IMR-90 (cell line): Measurements from ENCODE around the gene MEX3A. TPM values are rescaled to one million over a fixed set of nuclear protein-coding genes. Genes with fewer than 3 reads are reported as not detected.

Experiments used
- ATAC-seq: fragments of 200-7000 bp; cut with Tn5 transposase; 2 replicates; pipeline ENCODE4 v1.9.1; 2020; ENCODE audit warnings: low read depth, mild to moderate bottlenecking, moderate library complexity
- BruUV-seq: library from RNA; stranded (reverse); fragments of 400-500 nt; replicated peaks from 2 replicates; lab custom pipeline; 2021; lab: Mats Ljungman, UMichigan
- CTCF ChIA-PET: fragments of 300-600 bp; formaldehyde crosslinking; extraction: SDS; loops from one replicate; lab custom pipeline; 2021; ENCODE audit warnings: antibody characterized with exemption; lab: Yijun Ruan, JAX
- POLR2A ChIA-PET: fragments of 300-600 bp; sonication (Branson Sonifier 250); formaldehyde crosslinking; loops from one replicate; lab custom pipeline; 2022; ENCODE audit warnings: antibody characterized with exemption; ENCODE audit not compliant: unreplicated experiment; lab: Charles Lee
- DNase-seq: peaks from one replicate; pipeline ENCODE4 v3.0.0; 2013
- H2AFZ ChIP-seq: replicated peaks from 2 replicates; pipeline ENCODE3; 2013; ENCODE audit warnings: low read length, mild to moderate bottlenecking; ENCODE audit not compliant: poor library complexity
- H2AK5ac ChIP-seq: 2 replicates; pipeline ENCODE4 v1.6.1; 2013; ENCODE audit warnings: low read depth, low read length, inconsistent platforms
- H2AK9ac ChIP-seq: replicated peaks from 2 replicates; pipeline ENCODE3; 2013; ENCODE audit warnings: mild to moderate bottlenecking, low read depth, low read length, moderate library complexity; ENCODE audit not compliant: poor library complexity
- H2BK120ac ChIP-seq: 2 replicates; pipeline ENCODE4 v1.6.1; 2013; ENCODE audit warnings: low read depth, low read length, inconsistent platforms
- H2BK15ac ChIP-seq: 3 replicates; pipeline ENCODE4 v1.6.1; 2013; ENCODE audit warnings: low read depth, low read length, inconsistent platforms
- H2BK20ac ChIP-seq: 2 replicates; pipeline ENCODE4 v1.6.1; 2013; ENCODE audit warnings: low read depth, mild to moderate bottlenecking, inconsistent platforms, low read length, moderate library complexity
- H2BK5ac ChIP-seq: 2 replicates; pipeline ENCODE4 v1.6.1; 2013; ENCODE audit warnings: mild to moderate bottlenecking, low read depth, low read length, inconsistent platforms; ENCODE audit not compliant: poor library complexity, severe bottlenecking
- H3K14ac ChIP-seq: replicated peaks from 2 replicates; pipeline ENCODE4 v1.6.1; 2013; ENCODE audit warnings: low read depth, low read length, inconsistent platforms
- H3K18ac ChIP-seq: 2 replicates; pipeline ENCODE4 v1.6.1; 2013; ENCODE audit warnings: low read depth, low read length, control low read depth
- H3K23ac ChIP-seq: 2 replicates; pipeline ENCODE4 v1.6.1; 2013; ENCODE audit warnings: low read depth, low read length, inconsistent platforms
- H3K27ac ChIP-seq: 2 replicates; pipeline ENCODE4 v1.5.1; 2013; ENCODE audit warnings: mild to moderate bottlenecking, control low read depth, low read length; ENCODE audit not compliant: insufficient read depth
- H3K27me3 ChIP-seq: 2 replicates; pipeline ENCODE4 v1.6.1; 2013; ENCODE audit warnings: low read length; ENCODE audit not compliant: control insufficient read depth, insufficient read depth
- H3K36me3 ChIP-seq: 2 replicates; pipeline ENCODE4 v1.6.1; 2013; ENCODE audit warnings: low read length, mixed read lengths; ENCODE audit not compliant: control insufficient read depth, insufficient read depth
- H3K4ac ChIP-seq: 2 replicates; pipeline ENCODE4 v1.6.1; 2013; ENCODE audit warnings: low read depth, low read length, inconsistent platforms
- H3K4me1 ChIP-seq: 2 replicates; pipeline ENCODE4 v1.6.1; 2013; ENCODE audit warnings: low read length, mixed read lengths; ENCODE audit not compliant: control insufficient read depth, insufficient read depth
- H3K4me2 ChIP-seq: 2 replicates; pipeline ENCODE4 v1.6.1; 2013; ENCODE audit warnings: low read depth, mild to moderate bottlenecking, control low read depth, low read length, moderate library complexity
- H3K4me3 ChIP-seq: 2 replicates; pipeline ENCODE4 v1.5.1; 2013; ENCODE audit warnings: low read depth, mild to moderate bottlenecking, control low read depth, low read length, moderate library complexity; ENCODE audit not compliant: insufficient read depth
- H3K56ac ChIP-seq: 2 replicates; pipeline ENCODE4 v1.6.1; 2013; ENCODE audit warnings: low read length, inconsistent platforms; ENCODE audit not compliant: insufficient read depth; ENCODE audit errors: extremely low read depth
- H3K79me1 ChIP-seq, 2 experiments: 2 replicates each; pipeline ENCODE4 v1.6.1; 2013; ENCODE audit warnings: low read length in 2 of 2, inconsistent platforms in 1 of 2, low read depth in 1 of 2
- H3K9ac ChIP-seq: 2 replicates; pipeline ENCODE4 v1.6.1; 2013; ENCODE audit warnings: low read depth, low read length, control low read depth
- H3K9me1 ChIP-seq: 2 replicates; pipeline ENCODE4 v1.6.1; 2013; ENCODE audit warnings: low read length, inconsistent platforms; ENCODE audit not compliant: insufficient read depth
- H3K9me3 ChIP-seq: 2 replicates; pipeline ENCODE4 v1.6.1; 2013; ENCODE audit warnings: low read length; ENCODE audit not compliant: control insufficient read depth, insufficient read depth
- H4K20me1 ChIP-seq: 2 replicates; pipeline ENCODE4 v1.6.1; 2013; ENCODE audit warnings: low read length, inconsistent platforms; ENCODE audit not compliant: insufficient read depth
- H4K5ac ChIP-seq: 2 replicates; pipeline ENCODE4 v1.6.1; 2013; ENCODE audit warnings: mild to moderate bottlenecking, low read depth, low read length, control low read depth
- H4K8ac ChIP-seq, 2 experiments: 2 replicates each; pipeline ENCODE4 v1.6.1; 2013; ENCODE audit warnings: low read depth in 2 of 2, low read length in 2 of 2, control low read depth in 1 of 2, inconsistent platforms in 1 of 2
- H4K91ac ChIP-seq: 2 replicates; pipeline ENCODE4 v1.6.1; 2013; ENCODE audit warnings: low read depth, low read length, inconsistent platforms; ENCODE audit not compliant: insufficient read depth
- BHLHE40 ChIP-seq: fragments of 150-350 bp; IDR thresholded peaks from 2 replicates; pipeline ENCODE4 v1.6.1; 2016; ENCODE audit warnings: mild to moderate bottlenecking, low read depth, low read length
- CEBPB ChIP-seq: IDR thresholded peaks from 2 replicates; pipeline ENCODE4 v1.6.1; 2012; ENCODE audit warnings: low read depth, low read length, improper control_type of control experiment
- CHD1 ChIP-seq: IDR thresholded peaks from 2 replicates; pipeline ENCODE4 v1.6.1; 2012; ENCODE audit warnings: low read depth, low read length, improper control_type of control experiment
- CTCF ChIP-seq: conservative IDR thresholded peaks from 2 replicates; pipeline ENCODE4 v1.5.1; 2012; ENCODE audit warnings: mild to moderate bottlenecking, low read depth, low read length, improper control_type of control experiment
- ELK1 ChIP-seq: fragments of 150-350 bp; IDR thresholded peaks from 2 replicates; pipeline ENCODE4 v1.6.1; 2016; ENCODE audit warnings: low read depth, mild to moderate bottlenecking, low read length, moderate library complexity, borderline replicate concordance
- FOS ChIP-seq: fragments of 150-350 bp; IDR thresholded peaks from 2 replicates; pipeline ENCODE4 v1.6.1; 2016; ENCODE audit warnings: low read depth, low read length
- MAFK ChIP-seq: IDR thresholded peaks from 2 replicates; pipeline ENCODE4 v1.6.1; 2012; ENCODE audit warnings: low read depth, low read length, improper control_type of control experiment
- MAZ ChIP-seq: IDR thresholded peaks from 2 replicates; pipeline ENCODE4 v1.6.1; 2012; ENCODE audit warnings: low read depth, mild to moderate bottlenecking, low read length, improper control_type of control experiment, moderate library complexity, borderline replicate concordance
- MXI1 ChIP-seq: IDR thresholded peaks from 2 replicates; pipeline ENCODE4 v1.6.1; 2012; ENCODE audit warnings: low read depth, mild to moderate bottlenecking, low read length, moderate library complexity, borderline replicate concordance
- NFE2L2 ChIP-seq: fragments of 150-350 bp; IDR thresholded peaks from 2 replicates; pipeline ENCODE4 v1.6.1; 2016; ENCODE audit warnings: low read depth, mild to moderate bottlenecking, low read length
- POLR2A ChIP-seq: IDR thresholded peaks from 2 replicates; pipeline ENCODE4 v1.6.1; 2012; ENCODE audit warnings: mild to moderate bottlenecking, low read depth, low read length
- RAD21 ChIP-seq: IDR thresholded peaks from 2 replicates; pipeline ENCODE4 v1.6.1; 2012; ENCODE audit warnings: low read length, improper control_type of control experiment
- RCOR1 ChIP-seq: IDR thresholded peaks from 2 replicates; pipeline ENCODE4 v1.6.1; 2012; ENCODE audit warnings: mild to moderate bottlenecking, low read length, improper control_type of control experiment; ENCODE audit not compliant: insufficient replicate concordance
- RFX5 ChIP-seq: IDR thresholded peaks from 2 replicates; pipeline ENCODE4 v1.8.0; 2012; ENCODE audit warnings: low read depth, mild to moderate bottlenecking, low read length, moderate library complexity
- SMC3 ChIP-seq: fragments of 150-350 bp; IDR thresholded peaks from 2 replicates; pipeline ENCODE4 v1.6.1; 2016; ENCODE audit warnings: low read depth, mild to moderate bottlenecking, antibody characterized with exemption, low read length, moderate library complexity
- USF2 ChIP-seq: fragments of 150-350 bp; IDR thresholded peaks from 2 replicates; pipeline ENCODE4 v1.6.1; 2017; ENCODE audit warnings: mild to moderate bottlenecking, antibody characterized with exemption, low read length, low read depth
- WGBS, 2 experiments: methylation state at CpG; one replicate each; pipeline versions ENCODE4 v1.1.5 to v1.1.7; 2013; ENCODE audit warnings: missing lambda C conversion rate in 2 of 2; ENCODE audit not compliant: insufficient read length in 1 of 2; ENCODE audit errors: extremely low coverage in 2 of 2; 5-methylcytosine and 5-hydroxymethylcytosine counted together
- dilution Hi-C: fragments of 300-500 bp; cut with HindIII; formaldehyde crosslinking; loops from one replicate; pipeline ENCODE4 v1.14.3; 2018; ENCODE audit warnings: low sequenced_read_pairs; ENCODE audit not compliant: unreplicated experiment
- in situ Hi-C: fragments of 300-500 bp; cut with MboI; formaldehyde crosslinking; loops from 3 replicates; pipeline ENCODE4 v1.14.3; 2019; ENCODE audit warnings: low sequenced_read_pairs, inconsistent platforms, mixed read lengths
- intact Hi-C: fragments of 100-400 bp; cut with micrococcal nuclease; formaldehyde crosslinking; loops from 2 replicates; pipeline ENCODE4 v1.10.0; 2022
- polyA plus RNA-seq, 3 experiments: library from polyadenylated mRNA; depleted of rRNA; stranded (reverse); fragments of >200 nt; gene quantifications; 2 replicates each; pipeline ENCODE4 v1.2.3, GENCODE V29; 2012; ENCODE audit warnings: low replicate concordance in 1 of 3
- total RNA-seq: library from RNA; depleted of rRNA; stranded (reverse); fragments of >200 nt; gene quantifications from 2 replicates; pipeline ENCODE4 v1.2.3, GENCODE V29; 2012

MEX3A gene
- total and polyA plus RNA-seq, 2 of the 4 experiments (the other 2 are of a cell fraction): 2.3 to 9.0 TPM

- no peak for TF ChIP-seq CTCF
- TF ChIP-seq RAD21: no peak
- TF ChIP-seq MAZ: no peak
- no peak for TF ChIP-seq POLR2A
- TF ChIP-seq RCOR1: no peak
- TF ChIP-seq RFX5: no peak
- TF ChIP-seq USF2: no peak
- TF ChIP-seq BHLHE40: no peak
- TF ChIP-seq FOS: no peak
- TF ChIP-seq MXI1: no peak
- TF ChIP-seq ELK1: no peak
- TF ChIP-seq CHD1: no peak
- no peak for TF ChIP-seq CEBPB
- TF ChIP-seq SMC3: no peak
- TF ChIP-seq NFE2L2: no peak
- no peak for TF ChIP-seq MAFK
- H3K9ac ChIP-seq: no peak overlapping the region
- H3K4me1 ChIP-seq: peaks cover 5% of the 10 kb centered on the region
- H2BK15ac ChIP-seq: no peak overlapping the region
- H3K4me2 ChIP-seq: no peak overlapping the region
- ATAC-seq (no peak), DNase-seq (no peak)
- ChIA-PET POLR2A (no interaction called here), CTCF (no interaction called here)
- no peak overlapping the region for H2AK5ac ChIP-seq
- no peak overlapping the region for H3K56ac ChIP-seq
- H3K27ac ChIP-seq: no peak overlapping the region
- no peaks in the 10 kb centered on the region for H3K36me3 ChIP-seq
- WGBS, 2 experiments: 67% methylated on average over 1 of the region's 3 CpGs; no CpG with 5 or more reads in 1 of the 2 experiments
- intact Hi-C loops: no loop called here
- H3K4me3 ChIP-seq: no peak overlapping the region
- no TSS peak for BruUV-seq
- H2AK9ac ChIP-seq: no peak overlapping the region
- no peak overlapping the region for H3K23ac ChIP-seq
- H2BK120ac ChIP-seq: no peak overlapping the region
- peaks cover 2% of the 10 kb centered on the region; the same call in 1 of the 2 replicates for H3K9me1 ChIP-seq
- H3K9me3 ChIP-seq: no peaks in the 10 kb centered on the region
- H4K8ac ChIP-seq: no peak overlapping the region
- no peaks in the 10 kb centered on the region for H3K27me3 ChIP-seq
- no peak overlapping the region for H3K4ac ChIP-seq
- no peak overlapping the region for H2BK20ac ChIP-seq
- dilution Hi-C loops: no loop called here
- no peaks in the 10 kb centered on the region for H4K20me1 ChIP-seq
- no peak overlapping the region for H2BK5ac ChIP-seq
- in situ Hi-C loops: loop anchor here (5.0 kb wide), 1 partner anchor 128 kb away; no protein-coding TSS in a partner anchor
- H4K5ac ChIP-seq: no peak overlapping the region
- no peak overlapping the region for H3K18ac ChIP-seq
- H3K79me1 ChIP-seq: no peaks in the 10 kb centered on the region
- no peak overlapping the region for H3K14ac ChIP-seq
- H4K91ac ChIP-seq: no peak overlapping the region
- H2AFZ ChIP-seq: no peak overlapping the region
Measured at GRCh38 chr1:156065212-156065611, 17.1 kb downstream of the MEX3A start.
